Ishikawa (cell line): ENCODE results near the gene SART3.

ENCODE experiments used
- CEBPB ChIP-seq: IDR thresholded peaks from 2 replicates; pipeline ENCODE4 v1.6.1; 2012
- CREB1 ChIP-seq: IDR thresholded peaks from 2 replicates; pipeline ENCODE4 v1.6.1; 2012; ENCODE audit warnings: low read depth
- EGR1 ChIP-seq: IDR thresholded peaks from 2 replicates; pipeline ENCODE4 v1.6.1; 2012
- EP300 ChIP-seq: IDR thresholded peaks from 2 replicates; pipeline ENCODE4 v1.6.1; 2012; ENCODE audit warnings: borderline replicate concordance
- FOXM1 ChIP-seq: IDR thresholded peaks from 2 replicates; pipeline ENCODE4 v1.6.1; 2012; ENCODE audit warnings: low read depth, borderline replicate concordance
- NFIC ChIP-seq: IDR thresholded peaks from 2 replicates; pipeline ENCODE4 v1.6.1; 2012
- RAD21 ChIP-seq: IDR thresholded peaks from 2 replicates; pipeline ENCODE4 v1.6.1; 2012; ENCODE audit warnings: low read depth
- REST ChIP-seq: IDR thresholded peaks from 2 replicates; pipeline ENCODE4 v1.6.1; 2012; ENCODE audit warnings: low read depth, mild to moderate bottlenecking
- TAF1 ChIP-seq: IDR thresholded peaks from 2 replicates; pipeline ENCODE4 v1.6.1; 2012; ENCODE audit warnings: low read depth, mild to moderate bottlenecking
- TCF12 ChIP-seq: IDR thresholded peaks from 2 replicates; pipeline ENCODE4 v1.6.1; 2012; ENCODE audit warnings: low read depth
- TEAD4 ChIP-seq: IDR thresholded peaks from 2 replicates; pipeline ENCODE4 v1.6.1; 2012
- USF1 ChIP-seq: IDR thresholded peaks from 2 replicates; pipeline ENCODE4 v1.6.1; 2012
- YY1 ChIP-seq: IDR thresholded peaks from 2 replicates; pipeline ENCODE4 v1.6.1; 2012; ENCODE audit warnings: low read depth
- ZBTB7A ChIP-seq: IDR thresholded peaks from 2 replicates; pipeline ENCODE4 v1.6.1; 2012; ENCODE audit warnings: low read depth
- TF ChIP-seq, protein P1 (sequence below): IDR thresholded peaks from 2 replicates; pipeline ENCODE4 v1.6.1; 2012

SART3 gene

GRCh38 chr12:108567406-108568337, 6.7 kb upstream of the SART3 start:
- TF ChIP-seq FOXM1: no peak
- no peak for TF ChIP-seq ZBTB7A
- no peak for TF ChIP-seq TAF1
- TF ChIP-seq EP300: no peak
- TF ChIP-seq USF1: no peak
- TF ChIP-seq TCF12: no peak

DNA sequence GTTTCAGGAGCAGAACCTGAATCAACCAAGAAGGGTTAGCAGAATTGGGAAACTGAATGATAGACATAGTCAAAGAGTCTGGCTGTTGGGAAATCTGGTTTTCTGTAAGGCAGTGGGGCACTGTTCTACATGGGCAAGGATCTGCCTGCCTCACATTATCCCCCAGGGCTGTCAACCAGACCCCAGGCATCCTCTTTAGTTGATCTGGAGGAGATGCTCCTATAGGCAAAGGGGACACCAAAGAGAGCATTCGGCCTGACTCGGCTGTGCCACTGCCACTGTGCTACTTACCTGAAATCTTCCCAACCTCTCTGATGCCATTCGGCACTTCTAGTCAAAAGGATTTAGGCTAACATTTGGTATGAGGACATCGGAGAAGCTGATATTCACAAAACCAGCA, 5.5 kb upstream of the SART3 start:
- TF ChIP-seq, protein P1, sequence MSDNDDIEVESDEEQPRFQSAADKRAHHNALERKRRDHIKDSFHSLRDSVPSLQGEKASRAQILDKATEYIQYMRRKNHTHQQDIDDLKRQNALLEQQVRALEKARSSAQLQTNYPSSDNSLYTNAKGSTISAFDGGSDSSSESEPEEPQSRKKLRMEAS: no peak
- TF ChIP-seq EGR1: no peak

DNA sequence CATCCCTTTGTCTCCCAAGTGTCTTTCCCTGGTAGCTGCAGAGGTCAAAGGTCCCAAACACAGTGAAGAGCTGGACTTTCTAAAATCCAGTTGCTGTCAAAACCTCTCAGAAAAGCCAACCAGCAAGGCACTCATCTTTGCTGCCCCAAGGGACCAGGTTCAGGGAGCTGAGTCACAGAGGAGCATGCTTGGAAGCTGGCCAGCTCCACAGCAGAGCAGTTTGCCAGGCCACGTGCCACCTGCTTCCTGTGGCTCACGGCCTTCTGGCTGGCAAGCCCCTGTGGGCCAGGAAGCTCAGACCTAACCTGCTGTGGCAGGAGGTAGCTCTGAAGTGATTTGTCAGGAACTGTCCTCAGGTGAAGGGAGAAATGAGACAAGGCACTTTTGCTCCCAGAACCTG, 5.0 kb upstream of the SART3 start:
- no peak for TF ChIP-seq CREB1
- no peak for TF ChIP-seq TEAD4
- TF ChIP-seq TCF12: peak; percentile 22; the same call in 1 of the 2 replicates
- TF ChIP-seq REST: no peak
- no peak for TF ChIP-seq CEBPB
- no peak for TF ChIP-seq EGR1
- TF ChIP-seq EP300: no peak
- TF ChIP-seq USF1: peak; percentile 91
- TF ChIP-seq FOXM1: no peak
- no peak; the same call in 1 of the 2 replicates for TF ChIP-seq RAD21
- TF ChIP-seq ZBTB7A: no peak
- TF ChIP-seq, protein P1: peak; percentile 92
- peak; percentile 91 for TF ChIP-seq NFIC
- TF ChIP-seq TAF1: no peak
- no peak for TF ChIP-seq YY1

- TF ChIP-seq EGR1 (no peak), TAF1 (no peak), YY1 (no peak)
Observed at GRCh38 chr12:108565146-108565545, 4.2 kb upstream of the SART3 start.

- TF ChIP-seq ZBTB7A: no peak
- no peak for TF ChIP-seq TAF1
- TF ChIP-seq CEBPB: no peak
- TF ChIP-seq RAD21: no peak
- no peak for TF ChIP-seq TEAD4
- TF ChIP-seq NFIC: no peak
- TF ChIP-seq TCF12: no peak
- no peak for TF ChIP-seq FOXM1
- TF ChIP-seq USF1: no peak
- no peak for TF ChIP-seq EGR1
- TF ChIP-seq REST: no peak
- no peak for TF ChIP-seq CREB1
Observed at GRCh38 chr12:108564724-108565123, 3.8 kb upstream of the SART3 start.

DNA sequence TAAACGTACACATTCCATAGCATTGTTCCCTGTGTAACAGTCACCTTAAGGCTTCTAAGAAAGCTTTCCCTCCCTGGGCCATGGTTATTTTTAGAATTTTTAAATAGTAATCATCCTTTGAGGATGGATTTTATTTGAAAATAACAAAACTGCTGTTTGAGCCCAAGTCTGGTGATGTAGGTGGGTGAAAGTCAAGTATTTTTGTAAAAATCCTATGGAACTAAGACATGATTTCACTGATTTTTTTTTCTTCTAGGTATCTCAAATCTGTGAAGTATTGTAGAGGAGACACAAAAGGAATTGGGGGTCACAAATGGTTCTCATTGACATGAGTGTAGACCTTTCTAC, 2.8 kb upstream of the SART3 start:
- TF ChIP-seq NFIC (no peak), USF1 (no peak), FOXM1 (no peak), TEAD4 (no peak), CEBPB (no peak), RAD21 (no peak), EP300 (no peak), REST (no peak), ZBTB7A (no peak), TCF12 (no peak), TAF1 (no peak), CREB1 (no peak), YY1 (no peak), EGR1 (no peak)
- TF ChIP-seq, protein P1: no peak
